ENCODE results near the gene GPER1.
"Not testable (repeated sequence)": the region's sequence is repeated elsewhere in the genome, so short reads cannot be mapped to it uniquely, and the experiment has no call there.

GPER1 gene

GRCh38 chr7:1112625-1113547 lies 25.0 kb downstream of the GPER1 start:
- Histone ChIP-seq H3K27ac (ENCODE audit: low read length) (no peak overlapping the region), H3K36me3 (ENCODE audit: control insufficient read depth, insufficient read depth, low read length) (no peaks in the 10 kb centered on the region; the same call in 1 of the 2 replicates), H3K27me3 (ENCODE audit: control insufficient read depth, insufficient read depth, low read length) (no peaks in the 10 kb centered on the region), H3K4me3 (ENCODE audit: low read length) (no peak overlapping the region), H3K9me3 (ENCODE audit: control insufficient read depth, insufficient read depth, low read length) (no peaks in the 10 kb centered on the region), H3K4me1 (ENCODE audit: control insufficient read depth, insufficient read depth, low read length) (no peaks in the 10 kb centered on the region)
- WGBS (ENCODE audit: insufficient coverage, insufficient read length): no CpG with 5 or more reads among the region's 43 CpGs
- no peak for DNase-seq (ENCODE audit: low read depth, low spot score)

GRCh38 chr7:1113548-1113885 lies 25.6 kb downstream of the GPER1 start:
- H3K4me3 ChIP-seq (ENCODE audit: low read length): no peak overlapping the region
- H3K4me1 ChIP-seq (ENCODE audit: control insufficient read depth, insufficient read depth, low read length): no peaks in the 10 kb centered on the region
- no peak overlapping the region for H3K27ac ChIP-seq (ENCODE audit: low read length)
- DNase-seq (ENCODE audit: low read depth, low spot score): no peak
- no peaks in the 10 kb centered on the region for H3K27me3 ChIP-seq (ENCODE audit: control insufficient read depth, insufficient read depth, low read length)
- no peaks in the 10 kb centered on the region; the same call in 1 of the 2 replicates for H3K36me3 ChIP-seq (ENCODE audit: control insufficient read depth, insufficient read depth, low read length)
- H3K9me3 ChIP-seq (ENCODE audit: control insufficient read depth, insufficient read depth, low read length): no peaks in the 10 kb centered on the region
- no CpG with 5 or more reads among the region's 18 CpGs for WGBS (ENCODE audit: insufficient coverage, insufficient read length)

GRCh38 chr7:1114088-1114487 lies 26.2 kb downstream of the GPER1 start:
- H3K36me3 ChIP-seq (ENCODE audit: control insufficient read depth, insufficient read depth, low read length): no peaks in the 10 kb centered on the region; the same call in 1 of the 2 replicates
- H3K27ac ChIP-seq (ENCODE audit: low read length): no peak overlapping the region
- H3K4me3 ChIP-seq (ENCODE audit: low read length): no peak overlapping the region
- H3K4me1 ChIP-seq (ENCODE audit: control insufficient read depth, insufficient read depth, low read length): no peaks in the 10 kb centered on the region
- H3K27me3 ChIP-seq (ENCODE audit: control insufficient read depth, insufficient read depth, low read length): no peaks in the 10 kb centered on the region
- no peaks in the 10 kb centered on the region for H3K9me3 ChIP-seq (ENCODE audit: control insufficient read depth, insufficient read depth, low read length)
- no CpG with 5 or more reads among the region's 13 CpGs for WGBS (ENCODE audit: insufficient coverage, insufficient read length)
- DNase-seq (ENCODE audit: low read depth, low spot score): no peak

GRCh38 chr7:1114505-1114904 lies 26.6 kb downstream of the GPER1 start:
- H3K27me3 ChIP-seq (ENCODE audit: control insufficient read depth, insufficient read depth, low read length): no peaks in the 10 kb centered on the region
- WGBS (ENCODE audit: insufficient coverage, insufficient read length): no CpG with 5 or more reads among the region's 19 CpGs
- H3K9me3 ChIP-seq (ENCODE audit: control insufficient read depth, insufficient read depth, low read length): no peaks in the 10 kb centered on the region
- no peak overlapping the region for H3K27ac ChIP-seq (ENCODE audit: low read length)
- DNase-seq (ENCODE audit: low read depth, low spot score): no peak
- H3K36me3 ChIP-seq (ENCODE audit: control insufficient read depth, insufficient read depth, low read length): no peaks in the 10 kb centered on the region; the same call in 1 of the 2 replicates
- no peaks in the 10 kb centered on the region for H3K4me1 ChIP-seq (ENCODE audit: control insufficient read depth, insufficient read depth, low read length)
- no peak overlapping the region for H3K4me3 ChIP-seq (ENCODE audit: low read length)

- H3K27me3 ChIP-seq (ENCODE audit: control insufficient read depth, insufficient read depth, low read length); H3K4me3 ChIP-seq (ENCODE audit: low read length); H3K9me3 ChIP-seq (ENCODE audit: control insufficient read depth, insufficient read depth, low read length); H3K36me3 ChIP-seq (ENCODE audit: control insufficient read depth, insufficient read depth, low read length); H3K4me1 ChIP-seq (ENCODE audit: control insufficient read depth, insufficient read depth, low read length); DNase-seq (ENCODE audit: low read depth, low spot score); H3K27ac ChIP-seq (ENCODE audit: low read length): not testable (repeated sequence)
- no CpG with 5 or more reads among the region's 44 CpGs for WGBS (ENCODE audit: insufficient coverage, insufficient read length)
Observed at GRCh38 chr7:1115171-1116045, 27.5 kb downstream of the GPER1 start.

- H3K27me3 ChIP-seq (ENCODE audit: control insufficient read depth, insufficient read depth, low read length); H3K9me3 ChIP-seq (ENCODE audit: control insufficient read depth, insufficient read depth, low read length); DNase-seq (ENCODE audit: low read depth, low spot score); H3K36me3 ChIP-seq (ENCODE audit: control insufficient read depth, insufficient read depth, low read length); H3K4me3 ChIP-seq (ENCODE audit: low read length); H3K4me1 ChIP-seq (ENCODE audit: control insufficient read depth, insufficient read depth, low read length); H3K27ac ChIP-seq (ENCODE audit: low read length): not testable (repeated sequence)
- no CpG with 5 or more reads among the region's 49 CpGs for WGBS (ENCODE audit: insufficient coverage, insufficient read length)
Observed at GRCh38 chr7:1116383-1117008, 28.6 kb downstream of the GPER1 start.

- Histone ChIP-seq H3K4me3 (ENCODE audit: low read length) (no peak overlapping the region), H3K4me1 (ENCODE audit: control insufficient read depth, insufficient read depth, low read length) (no peaks in the 10 kb centered on the region; the same call in 1 of the 2 replicates), H3K36me3 (ENCODE audit: control insufficient read depth, insufficient read depth, low read length) (no peaks in the 10 kb centered on the region), H3K9me3 (ENCODE audit: control insufficient read depth, insufficient read depth, low read length) (no peaks in the 10 kb centered on the region), H3K27me3 (ENCODE audit: control insufficient read depth, insufficient read depth, low read length) (no peaks in the 10 kb centered on the region), H3K27ac (ENCODE audit: low read length) (no peak overlapping the region)
- DNase-seq (ENCODE audit: low read depth, low spot score): no peak
- WGBS (ENCODE audit: insufficient coverage, insufficient read length): no CpG with 5 or more reads among the region's 38 CpGs
Observed at GRCh38 chr7:1117321-1117928, 29.5 kb downstream of the GPER1 start.

- H3K36me3 ChIP-seq (ENCODE audit: control insufficient read depth, insufficient read depth, low read length): no peaks in the 10 kb centered on the region; the same call in 1 of the 2 replicates
Observed at GRCh38 chr7:1119201-1119600, 31.3 kb downstream of the GPER1 start.

GRCh38 chr7:1120791-1121190 lies 32.9 kb downstream of the GPER1 start:
- peaks cover 3% of the 10 kb centered on the region; the same call in 1 of the 2 replicates for H3K4me1 ChIP-seq (ENCODE audit: control insufficient read depth, insufficient read depth, low read length)
- no CpG with 5 or more reads among the region's 22 CpGs for WGBS (ENCODE audit: insufficient coverage, insufficient read length)
- DNase-seq (ENCODE audit: low read depth, low spot score): no peak
- peaks cover 8% of the 10 kb centered on the region; the same call in 1 of the 2 replicates for H3K36me3 ChIP-seq (ENCODE audit: control insufficient read depth, insufficient read depth, low read length)
- no peaks in the 10 kb centered on the region for H3K27me3 ChIP-seq (ENCODE audit: control insufficient read depth, insufficient read depth, low read length)
- H3K27ac ChIP-seq (ENCODE audit: low read length): no peak overlapping the region
- no peak overlapping the region for H3K4me3 ChIP-seq (ENCODE audit: low read length)
- no peaks in the 10 kb centered on the region for H3K9me3 ChIP-seq (ENCODE audit: control insufficient read depth, insufficient read depth, low read length)

More at GRCh38 chr7:1119201-1119600, 31.3 kb downstream of the GPER1 start:
- Histone ChIP-seq H3K9me3 (ENCODE audit: control insufficient read depth, insufficient read depth, low read length) (no peaks in the 10 kb centered on the region), H3K4me1 (ENCODE audit: control insufficient read depth, insufficient read depth, low read length) (peaks cover 3% of the 10 kb centered on the region; the same call in 1 of the 2 replicates), H3K27ac (ENCODE audit: low read length) (no peak overlapping the region), H3K4me3 (ENCODE audit: low read length) (no peak overlapping the region), H3K27me3 (ENCODE audit: control insufficient read depth, insufficient read depth, low read length) (no peaks in the 10 kb centered on the region)
- DNase-seq (ENCODE audit: low read depth, low spot score): no peak
- whole genome bisulfite sequencing (ENCODE audit: insufficient coverage, insufficient read length): no CpG with 5 or more reads among the region's 5 CpGs

GRCh38 chr7:1121476-1121875 lies 33.6 kb downstream of the GPER1 start:
- Histone ChIP-seq H3K27ac (ENCODE audit: low read length) (no peak overlapping the region), H3K9me3 (ENCODE audit: control insufficient read depth, insufficient read depth, low read length) (no peaks in the 10 kb centered on the region), H3K36me3 (ENCODE audit: control insufficient read depth, insufficient read depth, low read length) (peaks cover 8% of the 10 kb centered on the region; the same call in 1 of the 2 replicates), H3K27me3 (ENCODE audit: control insufficient read depth, insufficient read depth, low read length) (no peaks in the 10 kb centered on the region), H3K4me1 (ENCODE audit: control insufficient read depth, insufficient read depth, low read length) (peaks cover 3% of the 10 kb centered on the region; the same call in 1 of the 2 replicates), H3K4me3 (ENCODE audit: low read length) (no peak overlapping the region)
- no peak for DNase-seq (ENCODE audit: low read depth, low spot score)
- WGBS (ENCODE audit: insufficient coverage, insufficient read length): no CpG with 5 or more reads among the region's 14 CpGs
